KG1 (cell line): ENCODE results near the gene ADAMTS20.
"Not testable (repeated sequence)": the region's sequence is repeated elsewhere in the genome, so short reads cannot be mapped to it uniquely, and the experiment has no call there.

ENCODE experiments used
- DNase-seq: peaks from one replicate; lab custom pipeline; 2025; lab: John Stamatoyannopoulos, UW

Gene ADAMTS20

DNA sequence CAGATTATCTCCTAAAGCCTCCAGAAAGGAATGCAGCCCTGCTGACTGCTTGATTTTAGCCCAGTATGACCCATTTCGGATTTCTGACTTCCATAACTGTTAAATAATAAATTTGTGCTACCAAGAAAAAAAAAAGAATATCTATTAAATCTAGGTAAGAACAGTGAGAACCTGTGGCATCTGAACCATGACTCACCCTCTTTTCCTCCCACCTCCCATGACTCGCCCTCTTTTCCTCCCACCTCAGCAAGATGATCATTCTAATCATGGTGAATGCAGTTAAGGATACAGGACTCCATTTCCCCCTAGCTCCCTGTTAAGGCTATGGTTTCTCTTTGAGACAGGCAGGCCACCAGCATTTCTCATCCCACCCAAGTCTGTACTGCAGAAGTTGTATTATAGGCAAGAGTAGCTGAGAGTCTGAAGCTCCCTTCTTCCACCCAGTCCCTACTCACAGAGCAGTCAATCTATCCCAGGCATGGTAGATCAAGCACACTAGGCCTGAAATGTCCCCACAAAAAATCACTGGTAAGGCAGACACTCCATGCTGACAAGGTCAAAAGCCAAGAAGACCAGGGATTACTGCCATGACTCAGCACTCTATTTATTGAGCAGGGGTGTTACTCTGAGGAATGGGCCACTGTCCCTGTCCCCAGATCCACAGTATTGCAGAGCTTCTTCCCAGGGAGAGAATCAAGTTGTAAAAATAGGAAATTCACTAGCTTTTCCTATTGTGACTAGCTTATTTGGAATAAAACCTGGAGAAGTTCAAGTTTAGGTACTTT lies 188.9 kb downstream of the ADAMTS20 start:
- no peak for DNase-seq

DNA sequence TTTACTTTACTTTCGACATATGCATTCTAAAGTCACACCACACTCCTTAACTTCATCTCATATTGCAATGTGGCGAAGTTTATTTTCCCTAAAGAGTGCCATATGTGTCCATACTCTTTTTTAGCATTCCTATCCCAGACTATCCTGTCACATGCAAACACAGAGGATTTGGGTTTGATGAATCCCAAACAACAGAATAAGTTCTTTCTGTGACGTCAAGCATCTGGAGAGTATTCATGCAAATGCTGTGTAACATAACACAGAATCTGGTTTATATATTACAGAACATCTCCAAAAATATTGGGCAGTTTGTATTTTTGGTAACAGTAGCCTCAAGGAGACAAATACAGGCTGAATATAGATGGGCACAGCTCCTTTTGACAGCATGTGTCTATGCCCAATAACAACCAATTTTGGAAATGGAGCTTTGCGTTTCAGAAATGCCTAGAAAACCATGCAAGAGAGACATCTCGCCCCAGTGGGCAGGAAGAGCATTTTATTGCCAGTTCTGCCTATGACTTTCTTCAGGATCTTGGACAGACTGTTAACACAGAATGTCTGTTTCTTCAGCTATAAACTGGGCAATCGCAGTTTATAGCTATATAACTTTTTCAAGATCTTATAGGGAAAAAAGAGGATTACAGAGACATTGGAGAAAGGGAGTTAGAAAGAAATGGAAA lies 190.8 kb downstream of the ADAMTS20 start:
- no peak for DNase-seq

DNA sequence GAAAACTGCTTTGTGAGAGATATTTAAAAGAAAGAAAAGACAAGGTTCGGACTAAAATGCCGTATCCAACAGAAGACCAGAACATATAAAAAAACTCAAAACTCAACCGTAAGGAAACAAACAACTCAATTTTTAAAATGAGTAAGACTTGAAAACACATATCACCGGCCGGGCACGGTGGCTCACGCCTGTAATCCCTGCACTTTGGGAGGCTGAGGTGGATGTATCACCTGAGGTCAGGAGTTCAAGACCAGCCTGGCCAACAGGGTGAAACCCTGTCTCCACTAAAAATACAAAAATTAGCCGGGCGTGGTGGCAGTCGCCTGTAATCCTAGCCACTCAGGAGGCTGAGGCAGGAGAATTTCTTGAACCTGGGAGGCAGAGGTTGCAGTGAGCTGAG lies 192.0 kb downstream of the ADAMTS20 start:
- not testable (repeated sequence) for DNase-seq

DNA sequence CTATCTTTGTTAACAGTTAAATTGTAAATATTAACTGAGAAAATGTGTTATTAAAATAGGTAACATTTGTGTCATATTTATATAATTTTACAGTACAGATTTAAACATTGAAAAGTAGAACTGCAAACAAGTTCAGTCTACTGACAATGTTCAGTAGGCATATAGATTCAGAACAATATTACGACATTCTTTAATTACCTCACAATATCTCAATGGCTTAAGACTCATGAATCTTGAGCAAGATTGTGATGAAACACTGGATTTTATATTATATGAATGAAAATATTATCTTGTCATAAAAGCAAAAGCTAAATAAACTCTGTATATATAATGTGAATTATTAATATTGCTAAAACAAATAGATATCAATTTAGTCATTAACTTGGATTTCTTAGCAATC lies 194.9 kb downstream of the ADAMTS20 start:
- no peak for DNase-seq

DNA sequence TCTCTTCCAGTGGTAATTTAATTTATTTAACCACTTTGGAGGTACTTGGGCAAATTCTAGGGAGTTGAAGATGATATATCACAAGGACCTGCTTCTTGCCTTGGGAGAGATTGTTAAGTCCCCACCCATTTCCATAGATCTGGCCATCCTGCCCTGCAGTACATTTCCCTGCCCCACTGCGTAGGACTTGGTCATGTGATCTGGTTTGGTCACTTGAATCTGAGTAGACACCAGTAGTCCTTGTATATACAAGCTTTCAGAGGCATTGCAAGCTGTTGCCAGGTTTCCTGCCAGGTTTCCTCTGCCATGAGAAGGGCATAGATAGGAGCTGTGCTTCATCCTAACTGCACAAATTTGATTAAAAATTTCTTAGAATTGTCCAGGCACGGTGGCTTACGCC lies 200.0 kb downstream of the ADAMTS20 start:
- no peak for DNase-seq

DNA sequence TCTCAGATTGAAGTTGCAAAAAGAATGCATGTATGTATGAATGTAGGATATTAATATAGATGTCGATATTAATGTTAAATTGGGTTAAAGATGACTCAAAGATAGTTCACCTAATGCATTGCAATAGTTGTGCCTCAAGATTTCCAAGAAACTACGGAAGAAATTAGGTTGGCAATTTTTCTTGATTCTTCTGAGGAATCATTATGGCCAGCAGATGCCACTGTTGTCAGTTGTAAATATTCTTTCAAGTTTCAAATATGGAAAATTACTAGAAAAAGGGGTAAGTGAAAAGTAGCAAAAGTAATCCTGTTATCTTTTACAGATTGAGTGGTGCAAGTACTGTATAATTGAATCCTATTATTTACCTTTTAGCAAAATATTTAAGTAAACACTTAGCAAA lies 202.1 kb downstream of the ADAMTS20 start:
- DNase-seq = no peak

DNA sequence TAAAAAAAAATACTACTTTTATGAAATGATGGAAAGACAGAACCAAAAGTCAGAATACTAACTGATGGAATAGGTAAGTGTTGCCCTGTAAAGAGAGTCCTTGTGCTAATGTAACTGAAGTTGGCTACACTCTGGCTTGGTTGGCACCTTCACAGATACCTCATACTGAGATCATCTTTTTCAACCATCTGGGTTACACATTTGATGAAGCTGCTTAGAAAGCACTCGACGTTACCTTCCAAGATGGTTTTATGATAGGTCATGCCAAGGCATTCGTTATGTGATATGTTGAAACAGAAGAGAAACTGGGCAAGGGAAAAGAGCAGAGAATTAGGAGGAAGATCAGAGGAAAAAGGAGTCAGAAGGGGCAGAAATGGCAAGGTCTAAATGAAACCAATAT lies 203.8 kb downstream of the ADAMTS20 start:
- no peak for DNase-seq

DNA sequence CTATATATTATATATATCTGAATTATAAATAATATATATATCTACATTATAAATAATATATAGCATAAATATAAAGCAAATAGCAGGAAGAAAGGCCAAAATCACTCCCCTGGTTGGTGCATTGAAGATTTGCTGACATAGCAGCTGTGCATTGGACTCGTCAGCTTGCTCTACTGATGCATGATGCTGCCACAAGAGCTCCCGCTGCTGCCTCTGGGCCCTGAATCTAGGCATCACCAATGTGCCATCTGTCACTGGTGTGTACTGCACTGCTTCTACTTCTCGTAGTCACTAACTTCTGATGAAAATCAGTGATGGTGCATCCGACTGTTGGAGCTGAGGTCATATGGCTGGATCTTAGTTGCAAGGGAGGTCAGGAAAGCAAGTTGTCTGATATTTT lies 205.0 kb downstream of the ADAMTS20 start:
- no peak for DNase-seq

DNA sequence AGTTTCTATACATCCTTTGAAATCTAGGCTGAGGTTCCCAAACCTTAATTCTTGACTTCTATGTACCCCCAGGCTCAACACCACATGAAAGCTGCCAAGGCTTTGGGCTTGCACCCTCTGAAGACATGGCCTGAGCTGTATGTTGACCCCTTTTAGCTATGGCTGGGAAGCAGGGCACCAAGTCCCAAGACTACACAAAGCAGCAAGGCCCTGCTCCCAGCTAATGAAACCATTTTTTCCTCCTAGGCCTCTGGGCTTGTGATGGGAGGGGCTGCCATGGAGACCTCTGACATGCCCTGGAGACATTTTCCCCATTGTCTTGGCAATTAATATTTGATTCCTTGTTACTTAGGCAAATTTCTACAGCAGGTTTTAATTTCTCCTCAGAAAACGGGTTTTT lies 207.0 kb downstream of the ADAMTS20 start:
- no peak for DNase-seq

DNA sequence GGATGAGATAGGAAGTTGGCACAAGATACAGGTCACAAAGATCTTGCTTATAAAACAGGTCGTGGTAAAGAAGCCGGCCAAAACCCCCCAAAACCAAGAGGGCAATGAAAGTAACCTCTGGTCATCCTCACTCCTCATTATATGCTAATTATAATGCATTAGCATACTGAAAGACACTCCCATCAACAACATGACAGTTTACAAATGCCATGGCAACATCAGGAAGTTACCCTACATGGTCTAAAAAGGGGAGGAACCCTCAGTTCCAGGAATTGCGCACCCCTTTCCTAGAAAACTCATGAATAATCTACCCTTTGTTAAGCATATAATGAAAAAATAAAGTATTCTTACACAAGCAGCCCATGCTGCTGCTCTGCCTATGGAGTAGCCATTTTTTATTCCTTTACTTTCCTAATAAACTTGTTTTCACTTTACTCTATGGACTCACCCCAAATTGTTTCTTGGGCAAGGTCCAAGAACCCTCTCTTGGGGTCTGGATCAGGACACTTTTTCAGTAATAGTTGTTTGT lies 210.2 kb downstream of the ADAMTS20 start:
- DNase-seq = not testable (repeated sequence)

DNA sequence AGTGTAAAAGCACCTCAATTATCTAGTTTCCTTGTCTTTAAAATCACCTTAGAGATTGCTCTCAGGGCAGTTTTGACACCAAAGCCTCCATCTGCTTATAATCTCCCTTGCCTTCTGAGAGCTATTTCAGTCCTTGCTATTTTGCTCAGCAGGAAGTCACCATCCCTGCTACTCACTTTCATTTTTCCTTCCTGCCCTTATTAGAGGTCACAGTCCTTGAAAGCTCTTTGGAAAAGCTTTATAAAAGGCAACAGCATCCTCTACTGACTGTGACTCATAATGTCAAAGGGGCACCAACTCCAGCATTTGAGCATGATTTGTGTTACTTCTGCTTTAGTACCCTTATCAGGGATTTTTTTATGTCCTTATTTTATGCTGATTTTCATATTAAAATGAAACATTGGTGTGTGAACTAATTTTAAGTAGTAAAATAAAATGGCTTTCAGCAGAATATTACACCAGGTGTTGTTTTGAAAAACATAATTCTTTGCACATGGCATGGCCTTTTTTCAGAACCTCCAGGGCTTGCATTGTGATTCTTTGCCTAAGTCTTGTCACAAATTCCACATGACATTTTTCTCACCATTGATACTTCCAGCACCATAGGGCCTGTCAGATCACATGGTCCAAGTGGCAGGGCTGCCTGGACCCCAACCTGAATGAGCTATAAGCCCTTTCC lies 213.0 kb downstream of the ADAMTS20 start:
- peak; percentile 46 for DNase-seq

DNA sequence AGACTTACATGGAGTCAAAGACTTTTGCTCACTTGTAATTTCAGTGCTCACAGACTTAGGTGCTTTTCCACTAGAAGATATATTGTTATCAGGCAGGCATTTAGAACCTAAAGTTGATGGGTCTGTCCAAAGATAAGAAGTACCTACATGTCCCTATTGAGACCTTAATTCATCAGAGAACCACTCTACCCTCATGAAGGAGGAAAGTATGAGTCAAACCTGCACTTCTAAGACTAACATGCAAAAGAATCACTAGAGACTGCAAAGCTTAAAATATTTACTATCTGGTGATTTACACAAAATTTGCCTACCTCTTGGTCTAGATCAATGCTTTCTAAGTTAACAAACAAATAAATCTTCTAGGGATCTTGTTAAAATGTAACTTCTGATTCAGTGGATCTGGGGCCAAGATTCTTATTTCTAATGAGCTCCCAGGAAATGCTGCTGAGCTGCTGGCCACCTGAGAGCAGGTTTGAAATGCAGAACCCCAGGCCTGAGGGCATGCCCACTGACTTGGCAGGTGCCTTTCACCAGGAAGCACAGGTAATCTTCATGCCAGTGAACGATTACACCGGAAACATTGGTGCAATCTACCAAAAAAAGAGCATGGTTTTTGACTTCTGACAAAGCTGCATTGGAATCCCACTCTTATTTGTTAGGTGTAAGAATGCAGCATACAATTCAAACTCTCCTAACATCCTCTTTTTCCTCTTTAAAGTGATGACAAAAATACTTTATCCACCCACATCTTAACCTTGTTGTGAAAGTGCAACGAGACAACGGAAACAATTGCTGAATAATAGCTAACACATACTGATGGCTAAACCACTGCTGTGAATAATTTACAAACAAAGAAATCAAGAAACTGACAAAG lies 214.2 kb downstream of the ADAMTS20 start:
- no peak for DNase-seq

DNA sequence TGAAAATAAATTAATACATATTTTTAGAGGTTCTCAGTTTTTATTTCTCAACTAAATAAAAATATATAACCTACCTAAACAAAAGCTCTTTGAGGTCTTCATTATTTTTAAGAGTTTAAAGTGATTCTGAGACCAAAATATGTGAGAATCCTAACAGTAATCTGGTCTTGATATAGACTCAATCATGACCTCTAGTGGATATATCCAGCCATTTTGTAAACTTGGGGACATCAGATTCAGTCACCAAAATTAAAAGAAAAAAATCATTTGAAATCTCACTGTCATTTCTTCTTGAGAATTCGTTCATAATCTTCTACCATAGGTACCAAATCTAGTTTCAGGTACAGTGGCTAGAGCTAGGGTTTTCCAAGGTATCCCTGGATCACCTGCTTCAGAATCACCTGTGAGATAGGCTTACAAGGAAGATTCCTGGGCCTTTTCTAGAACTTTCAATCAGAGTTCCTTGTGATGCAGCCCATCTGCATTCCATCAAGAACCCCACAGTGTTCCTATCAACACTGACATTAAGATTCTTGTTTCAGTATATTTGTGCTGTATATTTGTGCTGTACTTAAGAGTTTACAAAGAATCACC lies 214.9 kb downstream of the ADAMTS20 start:
- DNase-seq = no peak

DNA sequence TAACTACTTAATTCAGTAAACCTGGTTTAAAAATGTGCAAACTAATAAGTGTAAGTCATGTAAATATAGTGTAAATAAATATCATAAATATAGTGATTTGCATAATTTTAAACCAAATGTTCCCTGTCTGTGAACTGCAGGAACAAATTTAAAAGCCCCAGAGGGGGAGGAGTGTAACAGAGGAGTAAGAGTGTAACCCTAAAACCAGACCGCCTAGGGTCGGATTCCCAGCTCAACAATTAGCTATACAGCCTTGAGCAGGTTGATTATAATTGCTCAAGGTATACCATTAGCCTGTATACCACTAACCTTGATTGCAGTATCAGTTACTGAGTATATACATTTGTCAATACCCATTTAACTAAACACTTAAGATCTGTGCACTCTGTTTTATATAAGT lies 218.4 kb downstream of the ADAMTS20 start:
- no peak for DNase-seq

DNA sequence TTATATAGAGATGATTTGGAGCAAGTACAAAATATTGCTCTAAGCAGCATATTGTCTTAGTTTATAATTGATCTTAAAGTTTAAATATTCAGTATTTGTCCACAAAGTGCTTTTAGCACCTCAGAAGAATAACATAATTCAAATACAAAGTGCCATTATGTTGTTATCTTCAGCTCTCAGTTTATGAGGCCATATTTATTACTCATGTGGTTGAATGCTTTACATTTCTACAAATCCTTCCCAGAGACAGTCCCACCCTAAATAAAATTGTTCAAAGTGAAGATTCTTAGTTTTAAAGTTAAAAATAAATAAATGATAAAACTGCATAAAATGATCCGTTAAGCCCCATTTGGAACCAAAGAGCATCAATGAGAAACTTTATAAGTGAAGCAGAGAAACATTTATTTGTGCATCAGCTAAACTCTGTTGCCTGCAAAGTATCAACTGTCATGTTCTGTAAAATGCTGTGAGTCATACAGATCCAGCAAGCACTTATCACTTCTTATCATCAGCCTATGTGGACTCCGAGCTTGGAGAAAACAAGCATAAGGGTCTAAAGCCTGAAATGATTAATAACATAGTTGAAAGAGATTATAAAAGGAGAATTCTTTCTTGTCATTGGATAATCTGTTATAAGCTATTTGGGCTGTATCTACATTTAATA lies 218.9 kb downstream of the ADAMTS20 start:
- no peak for DNase-seq

DNA sequence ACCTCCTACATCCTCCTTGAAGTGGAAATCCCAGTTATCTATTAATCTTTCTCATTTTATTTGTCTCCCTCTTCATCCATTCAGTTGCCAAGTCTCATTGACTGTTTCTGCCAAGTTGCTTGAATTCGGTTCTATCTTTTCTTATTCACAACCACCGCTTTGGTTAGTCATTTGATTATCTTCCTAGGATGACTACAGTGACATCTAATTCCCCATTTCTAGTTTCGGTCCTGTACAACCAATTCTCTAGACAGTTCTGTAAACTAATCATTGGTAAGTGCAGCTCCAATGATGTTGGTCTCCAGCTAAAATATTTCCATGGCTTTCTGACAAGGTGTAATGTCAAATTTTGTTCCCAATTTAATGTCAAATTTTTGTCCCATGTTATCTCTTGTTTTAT lies 220.1 kb downstream of the ADAMTS20 start:
- no peak for DNase-seq

DNA sequence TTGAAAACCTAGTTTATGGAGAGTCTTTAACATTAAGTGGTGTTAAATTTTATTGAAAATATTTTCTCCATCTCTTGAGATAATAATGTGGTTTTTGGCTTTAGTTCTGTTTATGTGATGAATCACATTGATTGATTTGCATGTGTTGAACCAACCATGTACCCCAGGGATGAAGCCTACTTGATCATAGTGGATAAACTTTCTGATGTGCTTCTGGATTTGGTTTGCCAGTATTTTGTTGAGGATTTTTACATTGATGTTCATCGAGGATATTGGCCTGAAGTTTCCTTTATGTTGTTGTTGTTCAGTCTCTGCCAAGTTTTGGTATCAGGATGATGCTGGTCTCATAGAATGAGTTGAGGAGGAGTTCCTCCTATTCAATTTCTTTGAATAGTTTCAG lies 222.6 kb downstream of the ADAMTS20 start:
- no peak for DNase-seq

DNA sequence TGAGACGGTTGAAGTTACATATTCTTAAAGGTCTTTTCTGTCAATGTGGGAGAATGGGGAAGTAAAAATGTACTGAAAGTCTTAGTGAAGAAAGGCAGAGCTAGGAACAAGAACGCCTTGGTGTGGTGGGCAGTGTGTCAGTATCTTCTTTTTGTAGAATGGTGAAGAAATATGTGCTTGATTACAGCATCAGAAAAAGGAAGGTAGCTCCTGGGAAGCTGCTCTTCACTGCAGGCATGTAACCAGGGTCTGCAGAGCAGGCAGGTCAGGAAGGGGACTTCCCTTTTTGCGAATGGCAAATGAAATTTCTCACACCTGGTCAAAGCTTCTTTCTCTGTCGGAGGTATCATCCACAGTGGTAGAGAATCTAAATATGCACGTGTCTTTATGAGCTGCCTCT lies 226.2 kb downstream of the ADAMTS20 start:
- DNase-seq = peak; percentile 42

DNA sequence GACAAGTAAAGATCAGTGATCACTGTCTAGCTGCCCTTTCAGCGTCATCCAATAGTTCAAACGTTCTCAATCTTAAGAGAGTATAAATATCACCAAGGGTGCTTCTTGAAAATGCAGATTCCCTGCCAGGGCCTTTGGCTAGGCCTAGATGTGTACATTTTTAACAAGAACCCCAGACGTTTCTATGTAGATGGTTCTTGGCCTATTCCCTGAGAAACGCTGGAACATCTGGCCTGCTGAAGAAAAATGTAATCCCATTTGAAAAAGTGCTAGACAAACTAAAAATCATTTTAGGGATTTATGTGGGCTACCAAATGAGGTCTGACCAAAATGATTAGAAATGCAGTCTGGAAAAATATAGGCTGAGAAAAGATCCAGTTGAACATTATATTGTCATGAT lies 231.7 kb downstream of the ADAMTS20 start:
- no peak for DNase-seq

DNA sequence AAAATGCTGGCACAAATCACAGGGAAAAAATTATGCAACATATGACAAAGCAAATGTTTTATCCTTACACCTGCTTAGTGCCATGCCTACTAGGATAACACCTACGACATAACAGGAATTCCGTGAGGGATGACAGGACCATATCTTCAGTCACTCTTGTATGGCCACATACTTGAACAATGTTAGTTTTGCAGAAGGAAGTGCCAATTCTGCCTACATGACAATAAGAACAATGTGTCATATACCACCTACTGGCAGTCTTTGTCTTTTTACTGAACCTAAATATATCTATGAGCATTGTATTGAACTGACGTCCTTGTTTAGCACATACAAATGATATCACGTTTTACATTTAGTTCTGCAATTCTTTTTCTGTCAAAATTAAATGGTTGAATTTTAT lies 234.0 kb downstream of the ADAMTS20 start:
- no peak for DNase-seq

DNA sequence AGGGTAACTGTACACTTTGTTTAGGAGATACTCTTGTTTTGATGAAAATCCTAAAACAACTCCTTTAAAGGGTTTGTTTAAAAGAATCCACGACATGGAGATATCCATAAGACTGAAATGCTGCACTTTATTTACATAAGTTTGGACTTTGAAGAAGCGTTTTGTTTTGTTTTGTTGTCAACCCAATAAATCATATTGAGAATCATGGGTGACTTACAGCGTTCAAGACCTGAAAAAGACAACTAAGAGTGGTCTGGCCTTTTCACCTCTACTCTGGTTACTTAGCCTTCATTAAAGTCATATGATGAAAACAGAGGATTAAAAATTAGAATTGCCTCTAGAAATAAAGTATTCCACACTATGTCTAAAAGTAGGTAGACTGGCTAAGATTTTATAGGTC lies 234.8 kb downstream of the ADAMTS20 start:
- no peak for DNase-seq
